H1 (cell line): ENCODE results near the gene ADD3. TPM values are rescaled to one million over a fixed set of nuclear protein-coding genes. Genes with fewer than 3 reads are reported as not detected.

ENCODE experiments used
- CTCF ChIA-PET: fragments of 300-600 bp; sonication (Branson Sonifier 250); formaldehyde crosslinking; loops from one replicate; lab custom pipeline; 2021; ENCODE audit not compliant: partially characterized antibody; lab: Charles Lee
- POLR2A ChIA-PET: fragments of 300-600 bp; sonication (Branson Sonifier 250); formaldehyde crosslinking; loops from one replicate; lab custom pipeline; 2021; ENCODE audit warnings: inconsistent platforms; ENCODE audit not compliant: partially characterized antibody; lab: Charles Lee
- DNase-seq, 2 experiments: peaks; one replicate each; pipeline versions ENCODE4 v3.0.0 to v3.0.0-alpha.2; 2010 to 2022; ENCODE audit warnings: low spot score in 2 of 2, low read depth in 1 of 2, mixed read lengths in 1 of 2
- FAIRE-seq: peaks from 2 replicates; lab custom pipeline; 2011; peaks lifted over from hg19 to GRCh38; lab: Jason Lieb, UNC
- H2AFZ ChIP-seq: 2 replicates; pipeline ENCODE4 v1.8.1; 2012; ENCODE audit warnings: low read length, inconsistent platforms
- H2AK5ac ChIP-seq: 2 replicates; pipeline ENCODE4 v1.6.1; 2013; ENCODE audit warnings: low read depth, low read length
- H2BK120ac ChIP-seq: replicated peaks from 2 replicates; pipeline ENCODE3; 2013; ENCODE audit warnings: low read depth, low read length, inconsistent platforms
- H2BK12ac ChIP-seq: 2 replicates; pipeline ENCODE4 v1.6.1; 2013; ENCODE audit warnings: low read depth, low read length
- H2BK15ac ChIP-seq: 2 replicates; pipeline ENCODE4 v1.6.1; 2013; ENCODE audit warnings: low read length
- H2BK20ac ChIP-seq: 2 replicates; pipeline ENCODE4 v1.6.1; 2013; ENCODE audit warnings: low read length
- H2BK5ac ChIP-seq: 2 replicates; pipeline ENCODE4 v1.6.1; 2013; ENCODE audit warnings: low read depth, low read length
- H3K14ac ChIP-seq: 2 replicates; pipeline ENCODE4 v1.6.1; 2013; ENCODE audit warnings: inconsistent platforms; ENCODE audit not compliant: insufficient read length
- H3K18ac ChIP-seq: 2 replicates; pipeline ENCODE4 v1.6.1; 2013; ENCODE audit warnings: low read length; ENCODE audit errors: extremely low read depth
- H3K23ac ChIP-seq: 2 replicates; pipeline ENCODE4 v1.6.1; 2013; ENCODE audit warnings: inconsistent platforms; ENCODE audit not compliant: insufficient read length
- H3K23me2 ChIP-seq: 2 replicates; pipeline ENCODE4 v1.6.1; 2013; ENCODE audit warnings: low read depth, low read length
- H3K27ac ChIP-seq: 2 replicates; pipeline ENCODE4 v1.6.1; 2011; ENCODE audit warnings: low read depth, low read length, inconsistent platforms
- H3K27me3 ChIP-seq, 4 experiments: replicated peaks in 1 of 4; 1 replicate in 1 of 4; 2 replicates in 3 of 4; pipeline versions ENCODE4 v1.6.1 to v1.8.1; 2011 to 2013; ENCODE audit warnings: low read length in 3 of 4, mild to moderate bottlenecking in 3 of 4, inconsistent platforms in 2 of 4, mixed read lengths in 2 of 4, moderate library complexity in 1 of 4; ENCODE audit not compliant: control insufficient read depth in 3 of 4, insufficient read depth in 3 of 4; ENCODE audit errors: extremely low read depth in 1 of 4
- H3K36me3 ChIP-seq, 4 experiments: 2 replicates each; pipeline versions ENCODE4 v1.6.1 to v1.8.1; 2011 to 2013; ENCODE audit warnings: mild to moderate bottlenecking in 4 of 4, low read length in 3 of 4, moderate library complexity in 2 of 4, control low read depth in 1 of 4, inconsistent platforms in 1 of 4; ENCODE audit not compliant: insufficient read depth in 4 of 4, control insufficient read depth in 2 of 4
- H3K4ac ChIP-seq: replicated peaks from 2 replicates; pipeline ENCODE3; 2013; ENCODE audit warnings: low read length, low read depth, mixed read lengths, inconsistent platforms; ENCODE audit not compliant: insufficient read length
- H3K4me1 ChIP-seq, 4 experiments: replicated peaks in 1 of 4; 1 replicate in 1 of 4; 2 replicates in 3 of 4; pipeline versions ENCODE4 v1.6.1 to v1.8.1; 2011 to 2013; ENCODE audit warnings: low read length in 3 of 4, inconsistent platforms in 2 of 4, mixed read lengths in 1 of 4; ENCODE audit not compliant: insufficient read depth in 4 of 4, control insufficient read depth in 3 of 4
- H3K4me2 ChIP-seq, 2 experiments: 2 replicates each; pipeline versions ENCODE4 v1.6.1 to v1.8.1; 2011 to 2013; ENCODE audit warnings: low read depth in 2 of 2, low read length in 2 of 2, control low read depth in 1 of 2, inconsistent platforms in 1 of 2, mild to moderate bottlenecking in 1 of 2; ENCODE audit not compliant: insufficient read depth in 1 of 2
- H3K4me3 ChIP-seq, 4 experiments: fragments of 200-600, 300-600 bp in 1 of 4; sonication (generic), shearing (Covaris generic), sonication (Bioruptor Twin) in 1 of 4; 2 replicates each; pipeline versions ENCODE4 v1.5.1 to v1.8.1; 2011 to 2016; ENCODE audit warnings: low read length in 4 of 4, low read depth in 3 of 4, control low read depth in 2 of 4, inconsistent platforms in 2 of 4, mild to moderate bottlenecking in 2 of 4, mixed read lengths in 1 of 4, moderate library complexity in 1 of 4; ENCODE audit not compliant: insufficient read depth in 2 of 4; ENCODE audit errors: extremely low read depth in 1 of 4
- H3K56ac ChIP-seq: replicated peaks from 2 replicates; pipeline ENCODE3; 2013; ENCODE audit warnings: low read depth, mild to moderate bottlenecking, mixed read lengths, low read length, inconsistent platforms; ENCODE audit not compliant: insufficient read length
- H3K79me1 ChIP-seq: 2 replicates; pipeline ENCODE4 v1.6.1; 2013; ENCODE audit warnings: low read depth, low read length, control low read depth
- H3K79me2 ChIP-seq, 2 experiments: 2 replicates each; pipeline versions ENCODE4 v1.6.1 to v1.8.1; 2012 to 2013; ENCODE audit warnings: low read length in 2 of 2, mild to moderate bottlenecking in 2 of 2, inconsistent platforms in 1 of 2; ENCODE audit not compliant: insufficient read depth in 2 of 2, control insufficient read depth in 1 of 2
- H3K9ac ChIP-seq, 4 experiments: replicated peaks in 1 of 4; 1 replicate in 1 of 4; 2 replicates in 3 of 4; pipeline versions ENCODE4 v1.6.1 to v1.8.1; 2011 to 2013; ENCODE audit warnings: low read depth in 3 of 4, low read length in 3 of 4, control low read depth in 2 of 4, mild to moderate bottlenecking in 2 of 4, moderate library complexity in 2 of 4, inconsistent platforms in 1 of 4; ENCODE audit errors: extremely low read depth in 1 of 4
- H3K9me3 ChIP-seq, 2 experiments: 2 replicates each; pipeline versions ENCODE4 v1.6.1 to v1.8.1; 2012 to 2013; ENCODE audit warnings: mild to moderate bottlenecking in 2 of 2, moderate library complexity in 2 of 2, control low read depth in 1 of 2, inconsistent platforms in 1 of 2, low read depth in 1 of 2, low read length in 1 of 2, mixed read lengths in 1 of 2; ENCODE audit not compliant: insufficient read depth in 2 of 2
- H4K20me1 ChIP-seq, 2 experiments: replicated peaks in 1 of 2; 2 replicates each; pipeline versions ENCODE3 to v1.8.1; 2011 to 2013; ENCODE audit warnings: inconsistent platforms in 2 of 2, low read length in 2 of 2, mild to moderate bottlenecking in 1 of 2; ENCODE audit not compliant: insufficient read depth in 2 of 2, control insufficient read depth in 1 of 2
- H4K5ac ChIP-seq: 2 replicates; pipeline ENCODE4 v1.6.1; 2013; ENCODE audit warnings: low read length, low read depth, mixed read lengths, inconsistent platforms; ENCODE audit not compliant: insufficient read length
- H4K8ac ChIP-seq: 2 replicates; pipeline ENCODE4 v1.8.0; 2013; ENCODE audit warnings: mild to moderate bottlenecking, moderate library complexity, low read length, inconsistent platforms; ENCODE audit not compliant: insufficient read depth; ENCODE audit errors: extremely low read depth
- H4K91ac ChIP-seq: replicated peaks from 2 replicates; pipeline ENCODE3; 2013; ENCODE audit warnings: low read length, mixed read lengths, inconsistent platforms; ENCODE audit not compliant: insufficient read length
- PHF8 ChIP-seq: fragments of 200-600 bp; sonication (generic); conservative IDR thresholded peaks from 2 replicates; pipeline ENCODE4 v1.7.1; 2012; ENCODE audit warnings: low read depth, mild to moderate bottlenecking, inconsistent platforms, low read length, moderate library complexity
- POU5F1 ChIP-seq: IDR thresholded peaks from 2 replicates; pipeline ENCODE4 v1.6.1; 2011; ENCODE audit warnings: low read depth, mild to moderate bottlenecking, low read length, moderate library complexity
- RBBP5 ChIP-seq: IDR thresholded peaks from 2 replicates; pipeline ENCODE4 v1.7.1; 2012; ENCODE audit warnings: low read depth, mild to moderate bottlenecking, inconsistent platforms, low read length, moderate library complexity, borderline replicate concordance
- SP1 ChIP-seq: IDR thresholded peaks from 2 replicates; pipeline ENCODE4 v1.6.1; 2011; ENCODE audit warnings: low read depth, low read length
- USF2 ChIP-seq: IDR thresholded peaks from 2 replicates; pipeline ENCODE4 v1.6.1; 2011; ENCODE audit warnings: low read length, improper control_type of control experiment
- WGBS, 2 experiments: shearing (Covaris generic) in 1 of 2; methylation state at CpG; one replicate each; pipeline versions ENCODE4 v1.1.6 to v1.1.7; 2013 to 2015; ENCODE audit warnings: low lambda C conversion rate in 2 of 2, mixed read lengths in 2 of 2, inconsistent platforms in 1 of 2, low coverage in 1 of 2, missing lambda C conversion rate in 1 of 2; ENCODE audit not compliant: insufficient replicate concordance in 2 of 2, insufficient coverage in 1 of 2, insufficient read length in 1 of 2; ENCODE audit errors: extremely low coverage in 1 of 2, missing lambda C conversion rate in 1 of 2; 5-methylcytosine and 5-hydroxymethylcytosine counted together
- polyA plus RNA-seq, 7 experiments: library from polyadenylated mRNA; depleted of rRNA in 3 of 7; stranded (reverse) in 5 of 7; unstranded in 2 of 7; fragments of >200 nt in 5 of 7; fragments of 200-250 nt in 2 of 7; gene quantifications; 1 replicate in 5 of 7; 2 replicates in 1 of 7; 4 replicates in 1 of 7; pipeline versions ENCODE4 v1.2.1 to v1.2.3, GENCODE V29; 2011 to 2013; ENCODE audit warnings: missing spikeins in 2 of 7, mixed read lengths in 2 of 7
- total RNA-seq: library from RNA; stranded (reverse); fragmentation: NEBNext Ultra II Directional; extraction: Animal tissue kit (Norgen Biotek cat#: 25700); gene quantifications from 2 replicates; pipeline ENCODE4 v1.2.1, GENCODE V29; 2021

Gene ADD3
- total and polyA plus RNA-seq, 2 of the 8 experiments (the other 6 are each of a cell fraction or from before 2014, with no cell fraction given): 44.7 to 85.6 TPM

DNA sequence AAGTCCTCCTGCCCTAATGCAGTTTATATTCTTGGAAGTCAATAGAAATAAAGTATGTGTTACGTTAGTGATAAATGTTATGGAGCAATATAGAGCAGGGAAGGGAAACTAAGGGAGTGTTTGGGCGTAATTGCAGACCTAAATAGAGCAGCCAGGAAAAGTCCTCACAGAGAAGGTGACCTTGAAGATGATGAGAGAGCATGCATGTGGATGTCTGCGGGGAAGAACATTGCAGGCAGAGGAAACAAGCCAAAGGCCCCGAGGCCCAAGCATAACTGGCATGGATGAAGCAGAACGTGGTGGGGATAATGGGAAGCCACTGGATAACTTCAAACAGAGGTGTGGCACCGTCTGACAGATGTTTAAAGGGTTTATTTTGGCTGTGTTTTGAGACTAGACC is 12.5 kb downstream of the ADD3 start:
- H3K23ac ChIP-seq: no peak overlapping the region
- no peak overlapping the region for H3K9ac ChIP-seq
- H3K56ac ChIP-seq: no peak overlapping the region
- H3K79me1 ChIP-seq: no peaks in the 10 kb centered on the region
- H3K79me2 ChIP-seq: peaks cover 0 to 91% of the 10 kb centered on the region in 2 experiments; a peak in 2 of 4 replicates
- H2BK15ac ChIP-seq: no peak overlapping the region
- H2AK5ac ChIP-seq: no peak overlapping the region
- H3K4me3 ChIP-seq: no peak overlapping the region
- H3K27me3 ChIP-seq: no peaks in the 10 kb centered on the region
- H3K27ac ChIP-seq: no peak overlapping the region; the same call in 1 of the 2 replicates
- H3K18ac ChIP-seq: no peak overlapping the region
- no peak overlapping the region for H3K4ac ChIP-seq
- CTCF ChIA-PET: interaction anchor here (0.8 to 1.4 kb wide), 2 partner anchors 42 to 138 kb away, joined by 3 read pairs; no protein-coding TSS in a partner anchor
- POLR2A ChIA-PET: interaction anchor here (0.6 kb wide), 1 partner anchor 90 kb away, joined by 3 read pairs; no protein-coding TSS in a partner anchor
- H2BK5ac ChIP-seq: no peak overlapping the region
- TF ChIP-seq SP1 (no peak), USF2 (no peak), POU5F1 (no peak), RBBP5 (no peak), PHF8 (no peak)
- no peak overlapping the region for H2BK12ac ChIP-seq
- no peak overlapping the region for H3K4me2 ChIP-seq
- H4K8ac ChIP-seq: no peak overlapping the region
- no peak overlapping the region for H3K14ac ChIP-seq
- H2BK20ac ChIP-seq: no peak overlapping the region
- no peak overlapping the region for H4K91ac ChIP-seq
- H4K5ac ChIP-seq: no peak overlapping the region
- no peak for DNase-seq
- H3K9me3 ChIP-seq: no peaks in the 10 kb centered on the region
- H2BK120ac ChIP-seq: no peak overlapping the region
- peaks cover 0 to 14% (median 5%) of the 10 kb centered on the region in 4 experiments; a peak in 4 of 7 replicates for H3K4me1 ChIP-seq
- H3K36me3 ChIP-seq: no peaks in the 10 kb centered on the region
- H3K23me2 ChIP-seq: no peaks in the 10 kb centered on the region
- H2AFZ ChIP-seq: no peak overlapping the region
- no peak for FAIRE-seq
- WGBS, 2 experiments: 79 to 100% methylated on average over 1 to 6 of the region's 6 CpGs
- H4K20me1 ChIP-seq: peaks cover 3 to 11% of the 10 kb centered on the region in 2 experiments
